Breast epithelium (tissue), 4 donors: ENCODE data around the gene CPXM1. TPM values are rescaled to one million over a fixed set of nuclear protein-coding genes. Genes with fewer than 3 reads are reported as not detected.
A peak's percentile ranks its signal among the peaks of the same experiment; 100 is the strongest.

Experiments used
- DNase-seq, 2 donors: peaks; one replicate each; pipeline ENCODE4 v3.0.0-alpha.2; 2019; ENCODE audit warnings: low spot score in 2 of 2
- H3K27ac ChIP-seq, 2 donors: fragments of 200-600 bp; sonication (generic) in 1 of 2; one replicate each; pipeline ENCODE4 v1.5.1; 2016 to 2019; ENCODE audit warnings: mild to moderate bottlenecking in 1 of 2
- H3K27me3 ChIP-seq, 2 donors: fragments of 200-600 bp; sonication (generic) in 1 of 2; one replicate each; pipeline versions ENCODE4 v1.5.1 to v1.6.0; 2017 to 2019; ENCODE audit warnings: control low read depth in 1 of 2, mild to moderate bottlenecking in 1 of 2
- H3K36me3 ChIP-seq: fragments of 200-600 bp; one replicate; pipeline ENCODE4 v1.5.1; 2019
- H3K4me1 ChIP-seq, 2 donors: fragments of 200-600 bp; sonication (generic); one replicate each; pipeline ENCODE4 v1.5.1; 2016 to 2019; ENCODE audit warnings: control low read depth in 1 of 2
- H3K4me3 ChIP-seq, 3 donors: fragments of 200-600 bp; sonication (generic); 1 replicate in 2 of 3; 2 replicates in 1 of 3; pipeline ENCODE4 v1.5.1; 2016 to 2019; ENCODE audit warnings: mild to moderate bottlenecking in 3 of 3, moderate library complexity in 2 of 3
- H3K9me3 ChIP-seq, 2 donors: fragments of 200-600 bp; sonication (generic) in 1 of 2; one replicate each; pipeline ENCODE4 v1.5.1; 2016 to 2019; ENCODE audit warnings: control low read depth in 1 of 2
- CTCF ChIP-seq, 3 donors: fragments of 450-650 bp; IDR thresholded peaks; one replicate each; pipeline ENCODE4 v1.5.1; 2016 to 2017; ENCODE audit warnings: antibody characterized with exemption in 3 of 3, mild to moderate bottlenecking in 3 of 3, moderate library complexity in 3 of 3
- POLR2A ChIP-seq: fragments of 450-650 bp; IDR thresholded peaks from one replicate; pipeline ENCODE4 v1.6.1; 2016; ENCODE audit warnings: antibody characterized with exemption, mild to moderate bottlenecking, moderate library complexity
- POLR2AphosphoS5 ChIP-seq, 3 donors: sonication (generic); formaldehyde crosslinking; IDR thresholded peaks; one replicate each; pipeline ENCODE4 v1.6.1; 2017; ENCODE audit warnings: antibody characterized with exemption in 3 of 3
- intact Hi-C: fragments of 100-400 bp; cut with DNase I; formaldehyde crosslinking; loops from one replicate; pipeline ENCODE4 v1.15.1; 2023; ENCODE audit warnings: low total_unique reads
- total RNA-seq, 3 donors: library from RNA; depleted of rRNA; stranded (reverse); fragments of >200 nt; gene quantifications; one replicate each; pipeline ENCODE4 v1.1.0, GENCODE V29; 2016

The CPXM1 gene
- total RNA-seq = 10 to 100 TPM; 23.1 to 45.4 (median 28.5) TPM

- TF ChIP-seq POLR2AphosphoS5 (IDR thresholded peaks at IDR 0.05) = no peak
- TF ChIP-seq POLR2A = no peak
- no peak for TF ChIP-seq CTCF (IDR thresholded peaks at IDR 0.05)
- peaks cover 0 to 18% of the 10 kb centered on the region in 2 donors for H3K27me3 ChIP-seq
- intact Hi-C loops = no loop called here
- no peaks in the 10 kb centered on the region for H3K36me3 ChIP-seq
- no peaks in the 10 kb centered on the region for H3K4me1 ChIP-seq
- no peak for DNase-seq
- H3K27ac ChIP-seq = peak within 1 kb of the TSS; percentile 18 to 27
- H3K4me3 ChIP-seq = peak within 1 kb of the TSS; percentile 40 to 70 (median 48)
- no peaks in the 10 kb centered on the region for H3K9me3 ChIP-seq
Observed at GRCh38 chr20:2800521-2801285, at the start of gene CPXM1. Gene CPXM1, minus strand, starts transcription at chr20:2800627. Its CDS starts 55 bp downstream, at chr20:2800572.

- intact Hi-C loops = no loop called here
- Histone ChIP-seq H3K4me1 (no peaks in the 10 kb centered on the region), H3K9me3 (no peaks in the 10 kb centered on the region), H3K27me3 (no peaks in the 10 kb centered on the region), H3K36me3 (no peaks in the 10 kb centered on the region), H3K4me3 (no peak overlapping the region), H3K27ac (no peak overlapping the region)
- TF ChIP-seq POLR2A (no peak), POLR2AphosphoS5 (IDR thresholded peaks at IDR 0.05) (no peak), CTCF (IDR thresholded peaks at IDR 0.05) (no peak)
- DNase-seq = no peak
Observed at GRCh38 chr20:2849529-2849928, 49.1 kb upstream of the CPXM1 start.

GRCh38 chr20:2847802-2848201 is 47.4 kb upstream of the CPXM1 start:
- no peak for TF ChIP-seq POLR2A
- TF ChIP-seq CTCF (IDR thresholded peaks at IDR 0.05) = no peak
- no peak for TF ChIP-seq POLR2AphosphoS5 (IDR thresholded peaks at IDR 0.05)
- Histone ChIP-seq H3K4me1 (no peaks in the 10 kb centered on the region), H3K36me3 (no peaks in the 10 kb centered on the region), H3K27ac (no peak overlapping the region), H3K27me3 (no peaks in the 10 kb centered on the region), H3K9me3 (no peaks in the 10 kb centered on the region), H3K4me3 (no peak overlapping the region)
- no peak for DNase-seq
- intact Hi-C loops = no loop called here

GRCh38 chr20:2846698-2847097 is 46.3 kb upstream of the CPXM1 start:
- Histone ChIP-seq H3K9me3 (no peaks in the 10 kb centered on the region), H3K4me3 (no peak overlapping the region), H3K36me3 (no peaks in the 10 kb centered on the region), H3K27ac (no peak overlapping the region), H3K27me3 (no peaks in the 10 kb centered on the region), H3K4me1 (no peaks in the 10 kb centered on the region)
- no peak for DNase-seq
- TF ChIP-seq CTCF (IDR thresholded peaks at IDR 0.05) (no peak), POLR2A (no peak), POLR2AphosphoS5 (IDR thresholded peaks at IDR 0.05) (no peak)
- intact Hi-C loops = no loop called here

GRCh38 chr20:2845607-2846006 is 45.2 kb upstream of the CPXM1 start:
- H3K27me3 ChIP-seq = no peaks in the 10 kb centered on the region
- intact Hi-C loops = no loop called here

More at GRCh38 chr20:2845607-2846006, 45.2 kb upstream of the CPXM1 start:
- no peaks in the 10 kb centered on the region for H3K4me1 ChIP-seq
- H3K4me3 ChIP-seq = no peak overlapping the region
- H3K9me3 ChIP-seq = no peaks in the 10 kb centered on the region
- H3K27ac ChIP-seq = no peak overlapping the region
- no peak for DNase-seq
- H3K36me3 ChIP-seq = no peaks in the 10 kb centered on the region
- TF ChIP-seq POLR2A (no peak), POLR2AphosphoS5 (IDR thresholded peaks at IDR 0.05) (no peak), CTCF (IDR thresholded peaks at IDR 0.05) (no peak)
